Right kidney (tissue), 1 donor: ENCODE measurements around the gene NRBF2.
A peak's percentile ranks its signal among the peaks of the same experiment; 100 is the strongest.
"Not testable (repeated sequence)": the region's sequence is repeated elsewhere in the genome, so short reads cannot be mapped to it uniquely, and the experiment has no call there.

Source experiments
- DNase-seq: peaks from one replicate; pipeline ENCODE4 v3.0.0-alpha.2; 2016

Gene NRBF2

GRCh38 chr10:63115732-63116383, 17.3 kb upstream of the NRBF2 start:
- peak; percentile 16 for DNase-seq

DNA sequence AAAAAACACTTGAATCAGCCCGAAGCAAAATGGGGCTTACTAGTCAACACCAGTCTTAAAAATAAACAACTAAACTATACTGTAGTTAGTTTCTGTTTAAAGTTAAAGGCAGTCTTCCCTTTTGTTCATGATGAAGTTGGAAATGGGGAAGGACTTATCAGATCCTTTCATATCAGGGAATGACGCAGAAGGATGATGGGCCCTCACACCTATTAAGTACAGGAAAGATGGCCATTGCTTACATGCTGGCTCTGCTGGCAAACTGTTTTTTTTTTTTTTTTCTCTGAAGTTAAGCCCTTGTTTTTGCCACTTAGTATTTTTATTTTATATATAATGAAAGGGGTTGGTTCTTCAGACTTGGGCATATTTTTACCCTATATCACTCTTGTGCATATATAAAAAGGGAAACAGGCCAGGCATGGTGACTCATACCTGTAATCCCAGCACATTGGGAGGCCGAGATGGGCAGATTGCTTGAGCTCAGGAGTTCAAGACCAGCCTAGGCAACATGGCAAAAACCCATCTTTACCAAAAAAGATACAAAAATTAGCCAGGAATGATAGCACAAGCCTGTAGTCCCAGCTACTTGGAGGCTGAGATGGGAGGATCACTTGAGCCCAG, 16.6 kb upstream of the NRBF2 start:
- no peak for DNase-seq

- DNase-seq = no peak
These were observed 14.1 kb upstream of the NRBF2 start for GRCh38 chr10:63119041-63119440.

GRCh38 chr10:63120554-63120953, 12.6 kb upstream of the NRBF2 start:
- peak; percentile 9 for DNase-seq

DNA sequence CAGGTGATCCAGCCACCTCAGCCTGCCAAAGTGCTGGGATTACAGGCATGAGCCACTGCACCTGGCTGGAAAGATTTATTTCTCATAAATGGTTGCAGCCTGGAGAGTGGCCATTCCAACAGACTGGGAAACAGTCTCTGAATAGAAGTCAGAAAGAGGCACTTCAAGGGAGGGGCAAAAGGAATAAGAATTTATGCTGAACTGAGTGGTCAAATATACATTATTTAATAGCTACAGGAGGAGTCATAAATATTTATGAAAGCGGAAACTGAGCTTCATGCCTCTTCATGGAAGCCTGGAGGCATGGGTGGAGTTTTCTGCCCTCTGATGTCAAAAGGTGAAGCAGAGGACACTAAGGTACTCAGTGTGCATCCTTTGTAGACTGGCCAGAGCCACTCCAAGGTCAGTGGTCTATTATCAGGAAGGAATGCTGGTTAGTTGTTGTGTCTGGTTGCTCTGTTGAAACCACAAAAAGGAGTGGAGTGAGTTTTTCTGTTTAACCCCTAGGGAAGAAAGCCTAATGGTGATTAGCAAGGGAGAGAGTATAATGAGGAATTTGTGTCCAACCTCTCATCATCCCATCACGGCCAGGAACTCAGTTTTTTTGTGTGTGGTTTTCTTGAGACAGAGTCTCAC, 9.3 kb upstream of the NRBF2 start:
- no peak for DNase-seq

DNA sequence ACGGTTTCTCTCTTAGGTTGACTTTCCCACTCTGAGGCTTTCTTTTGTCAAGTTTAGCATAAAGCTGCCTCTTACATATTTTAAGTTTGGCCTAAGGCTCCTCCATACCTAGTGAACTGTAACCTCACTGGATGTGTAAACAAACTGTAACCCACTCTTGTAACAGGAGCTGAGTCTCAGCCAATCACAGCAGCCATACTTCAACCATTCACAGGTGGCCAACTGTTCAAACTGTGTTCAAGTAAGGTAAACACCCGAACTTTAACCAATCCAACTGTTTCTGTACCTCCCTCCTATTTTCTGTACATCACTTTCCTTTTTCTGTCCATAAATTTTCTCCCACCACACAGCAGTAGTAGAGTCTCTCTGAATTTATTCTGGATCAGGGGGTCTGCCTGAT, 7.7 kb upstream of the NRBF2 start:
- no peak for DNase-seq

- no peak for DNase-seq
These were observed 4.7 kb upstream of the NRBF2 start for GRCh38 chr10:63128443-63128842.

- DNase-seq = no peak
These were observed 3.2 kb upstream of the NRBF2 start for GRCh38 chr10:63129888-63130287.

DNA sequence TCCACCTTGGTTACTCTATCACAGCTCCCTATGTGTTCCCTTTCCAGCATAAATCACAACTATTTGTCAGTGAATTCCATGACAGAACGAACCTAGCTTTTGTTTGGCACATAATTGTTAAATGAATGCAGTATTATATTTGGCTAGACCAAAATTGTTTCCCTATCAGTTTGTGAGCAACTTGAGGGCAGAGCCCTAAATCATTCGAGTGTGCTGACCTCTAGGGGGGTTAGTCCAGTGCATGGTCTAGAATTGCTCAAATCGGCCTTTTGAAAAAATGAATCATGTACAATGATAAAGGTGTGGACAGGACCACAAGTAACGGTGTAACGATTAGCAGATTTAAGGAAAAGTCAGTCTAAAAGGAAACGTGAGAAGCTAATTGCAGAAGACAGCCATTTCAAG, 475 bp upstream of the NRBF2 start:
- no peak for DNase-seq

DNA sequence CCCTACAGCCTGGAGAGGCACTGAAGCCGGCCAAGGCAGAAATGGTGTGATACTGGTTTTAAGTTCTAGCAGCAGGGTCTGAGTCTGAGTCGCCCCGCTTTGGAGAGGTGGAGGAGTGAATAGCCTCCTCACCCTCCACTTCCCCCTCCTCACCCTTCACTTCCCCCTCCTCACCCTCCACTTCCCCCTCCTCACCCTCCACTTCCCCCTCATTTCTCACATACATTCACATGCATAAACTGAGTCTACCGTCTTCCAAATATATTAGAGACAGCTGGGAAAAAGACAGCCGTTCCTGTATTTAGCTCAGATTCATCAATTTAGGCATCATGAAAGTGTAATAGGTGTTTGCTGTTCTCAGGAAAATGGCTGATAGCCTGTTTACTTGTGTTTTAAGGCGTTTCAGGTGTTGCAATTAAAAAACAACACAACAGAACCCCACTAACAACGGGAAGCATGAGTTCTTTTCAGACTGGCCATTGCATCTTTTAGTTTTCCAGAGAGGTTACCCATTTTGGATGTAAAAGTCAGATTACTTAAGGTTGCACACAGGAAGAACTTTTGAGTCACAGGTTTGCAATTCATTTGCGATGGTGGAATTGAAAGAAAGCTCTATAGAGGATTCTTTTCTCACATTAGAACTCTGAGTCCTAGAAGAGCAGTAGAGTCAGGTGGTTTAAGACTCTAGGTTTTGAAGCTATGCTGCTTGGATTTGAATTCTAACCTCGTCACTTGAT, 861 bp downstream of the NRBF2 start:
- no peak for DNase-seq

DNA sequence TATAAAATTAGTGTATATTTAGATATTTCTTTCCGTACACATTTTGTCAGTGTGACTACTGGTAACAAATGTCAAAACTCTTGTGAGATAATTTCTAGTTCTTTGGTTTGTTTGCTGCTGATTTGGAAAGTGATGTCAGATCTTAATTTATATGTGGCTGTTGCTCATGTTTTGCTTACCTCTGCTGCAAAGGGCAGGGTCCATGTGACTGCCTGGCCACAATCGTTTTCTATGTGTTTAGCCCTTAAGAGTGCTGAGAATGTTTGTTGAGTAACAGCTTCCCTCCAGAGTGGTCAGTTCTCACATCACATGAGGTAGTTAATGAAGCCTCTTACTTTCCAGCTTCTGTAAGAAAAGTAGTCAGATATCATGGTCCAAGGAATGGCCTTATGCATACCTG, 4.2 kb downstream of the NRBF2 start:
- DNase-seq = no peak

DNA sequence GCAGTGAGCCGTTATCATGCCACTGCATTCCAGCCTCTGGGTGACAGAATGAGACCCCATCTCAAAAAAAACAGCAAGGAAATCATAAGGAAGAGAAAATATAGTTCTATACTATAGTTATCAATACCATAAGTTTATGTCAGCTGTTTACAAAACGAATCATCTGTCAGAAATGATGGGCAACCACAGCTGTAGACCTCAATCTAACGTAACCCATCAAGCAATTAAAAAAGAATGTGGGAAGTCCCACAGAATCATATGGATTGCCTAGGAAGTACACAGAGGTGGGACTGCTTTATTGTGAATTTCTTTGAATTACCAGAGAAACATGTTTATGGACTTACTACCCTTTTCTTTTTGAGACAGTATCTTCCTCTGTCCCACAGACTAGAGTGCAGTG, 6.9 kb downstream of the NRBF2 start:
- DNase-seq = no peak

GRCh38 chr10:63142136-63142535, 9.0 kb downstream of the NRBF2 start:
- DNase-seq = no peak

GRCh38 chr10:63143987-63144386, 10.9 kb downstream of the NRBF2 start:
- no peak for DNase-seq

DNA sequence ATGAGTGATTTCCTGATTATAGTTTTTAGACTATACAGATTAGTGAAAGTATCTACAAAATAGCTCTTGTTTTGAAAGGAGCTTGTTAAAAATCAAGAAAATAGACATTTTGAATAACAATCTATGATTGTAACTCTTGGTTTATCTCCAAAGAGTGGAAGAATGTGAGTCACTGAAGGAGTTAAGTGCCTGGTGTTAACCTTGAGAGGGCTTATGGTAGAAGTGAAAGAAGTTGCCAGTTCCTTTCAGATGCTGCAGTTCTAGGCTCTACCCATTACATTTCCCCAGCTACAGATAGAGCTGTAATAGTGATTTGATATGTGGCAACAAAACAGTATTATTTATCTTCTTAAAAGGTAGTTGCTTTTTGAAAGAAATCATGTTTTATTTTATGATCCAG, 12.7 kb downstream of the NRBF2 start:
- no peak for DNase-seq

DNA sequence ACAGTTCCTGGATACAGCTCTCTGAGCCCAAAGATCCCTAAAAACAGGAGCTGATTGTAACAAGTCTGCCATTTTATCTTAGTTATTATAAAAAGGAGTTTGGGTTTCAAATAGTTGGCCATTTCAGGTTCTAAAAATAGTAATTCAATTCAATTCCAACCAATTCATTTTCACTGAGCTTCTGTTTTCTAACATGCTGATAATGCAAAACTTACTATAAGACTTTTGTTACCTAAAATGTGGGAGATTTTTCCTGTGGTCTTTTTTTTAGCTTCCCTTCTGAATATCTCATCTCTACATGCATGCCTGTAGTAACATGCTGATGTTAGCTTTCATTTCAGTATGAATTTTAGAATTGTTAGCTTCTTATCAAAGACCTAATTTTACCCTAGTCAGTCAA, 13.4 kb downstream of the NRBF2 start:
- DNase-seq = no peak

DNA sequence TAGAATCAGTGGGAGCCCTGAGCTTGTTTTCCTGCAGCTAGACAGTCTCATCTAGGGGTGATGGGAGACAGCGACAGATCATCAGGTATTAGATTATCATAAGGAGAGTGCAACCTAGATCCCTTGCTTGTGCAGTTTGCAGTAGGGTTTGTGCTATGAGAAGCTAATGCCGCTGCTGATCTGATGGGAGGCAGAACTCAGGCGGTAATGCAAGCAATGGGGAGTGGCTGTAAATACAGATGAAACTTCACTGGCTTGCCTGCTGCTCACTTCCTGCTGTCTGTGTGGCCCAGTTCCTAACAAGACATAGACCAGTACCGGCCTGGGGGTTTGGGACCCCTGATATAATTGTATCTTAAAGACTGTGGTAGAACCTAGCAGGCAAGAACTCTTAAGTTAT, 17.6 kb downstream of the NRBF2 start:
- no peak for DNase-seq

DNA sequence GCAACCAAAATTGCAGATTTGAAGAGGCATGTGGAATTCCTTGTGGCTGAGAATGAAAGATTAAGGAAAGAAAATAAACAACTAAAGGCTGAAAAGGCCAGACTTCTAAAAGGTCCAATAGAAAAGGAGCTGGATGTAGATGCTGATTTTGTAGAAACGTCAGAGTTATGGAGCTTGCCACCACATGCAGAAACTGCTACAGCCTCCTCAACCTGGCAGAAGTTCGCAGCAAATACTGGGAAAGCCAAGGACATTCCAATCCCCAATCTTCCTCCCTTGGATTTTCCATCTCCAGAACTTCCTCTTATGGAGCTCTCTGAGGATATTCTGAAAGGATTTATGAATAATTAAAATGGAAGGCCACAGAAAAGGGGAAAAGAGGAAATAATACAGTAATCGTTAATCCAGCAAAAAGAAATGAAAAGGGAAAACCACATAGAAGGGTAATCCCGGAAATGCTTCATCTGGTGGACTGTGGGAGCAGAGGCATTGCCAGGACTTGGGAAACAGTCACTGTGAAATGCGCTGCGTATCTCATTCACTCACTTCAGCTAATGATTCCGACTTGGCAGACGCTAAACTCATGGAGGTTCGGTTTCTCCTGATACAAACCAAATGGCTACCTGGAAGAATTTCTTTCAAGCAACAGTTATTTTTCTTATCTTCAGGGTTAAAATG, 20.9 kb downstream of the NRBF2 start:
- not testable (repeated sequence) for DNase-seq

- no peak for DNase-seq
These were observed 21.6 kb downstream of the NRBF2 start for GRCh38 chr10:63154546-63155387.

DNA sequence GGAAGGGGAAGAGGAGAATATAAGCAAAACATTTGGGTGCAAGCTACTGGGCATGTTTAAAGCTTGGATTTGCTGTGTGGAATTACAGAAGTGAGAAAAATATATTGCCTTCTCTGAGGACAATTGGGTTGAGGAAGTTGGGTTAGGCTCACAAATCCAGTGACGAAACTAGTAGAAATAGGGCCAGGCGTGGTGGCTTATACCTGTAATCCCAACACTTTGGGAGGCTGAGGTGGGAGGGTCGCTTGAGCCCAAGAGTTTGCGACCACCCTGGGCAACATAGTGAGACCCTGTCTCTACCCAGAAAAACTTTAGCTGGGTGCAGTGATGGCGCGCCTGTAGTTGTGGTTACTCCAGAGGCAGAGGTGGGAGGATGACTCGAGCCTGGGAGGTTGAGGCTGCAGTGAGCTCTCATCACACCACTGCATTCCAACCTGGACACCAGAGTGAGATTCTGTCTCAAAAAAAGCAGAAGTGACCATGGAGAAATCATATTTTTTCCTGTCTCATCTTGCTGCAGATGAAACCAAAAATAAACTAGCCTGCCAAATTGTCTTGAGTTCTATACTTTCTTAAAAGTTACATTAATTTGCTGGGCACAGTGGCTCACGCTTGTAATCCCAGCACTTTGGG, 22.4 kb downstream of the NRBF2 start:
- DNase-seq = no peak

DNA sequence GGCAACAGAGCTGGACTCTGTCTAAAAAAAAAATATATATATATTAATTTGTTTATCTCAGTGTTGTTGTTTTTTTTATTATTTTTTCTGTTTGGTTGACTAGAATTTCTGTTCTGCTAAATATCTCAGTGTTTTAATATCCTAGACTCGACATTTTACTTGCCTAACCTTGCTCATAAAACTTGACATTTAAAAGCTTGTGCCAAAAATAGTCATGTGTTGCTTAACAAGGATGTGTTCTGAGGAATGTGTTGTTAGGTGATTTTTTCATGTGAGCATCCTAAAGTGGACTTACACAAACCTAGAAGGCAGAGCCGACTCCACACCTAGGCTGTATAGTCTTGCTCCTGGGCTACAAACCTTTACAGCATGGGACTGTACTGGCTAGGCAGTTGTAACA, 23.1 kb downstream of the NRBF2 start:
- DNase-seq = no peak
